ENCODE data around the gene ATP8A2. TPM values are rescaled to one million over a fixed set of nuclear protein-coding genes. Genes with fewer than 3 reads are reported as not detected.
"Not testable (repeated sequence)": the region's sequence is repeated elsewhere in the genome, so short reads cannot be mapped to it uniquely, and the experiment has no call there.

ATP8A2 gene
- total and polyA plus RNA-seq, 2 of the 8 experiments (the other 6 are each of a cell fraction or from before 2014, with no cell fraction given): 2.4 to 8.3 TPM

DNA sequence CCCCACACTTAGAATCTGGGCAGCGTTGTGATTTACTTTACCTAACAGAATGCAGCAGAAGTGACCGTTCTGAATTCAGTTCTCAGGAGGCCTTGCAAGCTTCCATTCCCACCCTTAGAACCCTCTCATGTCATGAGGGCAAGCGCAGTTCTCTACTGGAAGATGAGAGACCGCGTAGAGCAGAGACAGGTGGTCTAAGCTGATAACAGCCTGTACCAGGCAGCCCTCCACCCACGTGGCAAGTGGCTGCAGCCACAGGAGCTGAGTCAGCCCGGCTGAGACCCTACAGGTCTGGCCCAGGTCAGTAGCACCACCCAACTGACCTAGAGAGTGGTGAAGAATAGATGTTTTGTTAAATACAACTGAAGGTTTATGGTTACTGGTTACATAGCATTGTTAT lies 694.7 kb downstream of the ATP8A2 start:
- not testable (repeated sequence) for H4K8ac ChIP-seq (ENCODE audit: extremely low read depth, insufficient read depth, low read length); H2BK20ac ChIP-seq (ENCODE audit: low read length); H2BK15ac ChIP-seq (ENCODE audit: low read length); H3K14ac ChIP-seq (ENCODE audit: insufficient read length); H3K23me2 ChIP-seq (ENCODE audit: low read depth, low read length); H3K4me3 ChIP-seq (ENCODE audit: extremely low read depth in 1 of 4, insufficient read depth in 2 of 4, low read depth in 3 of 4, low read length in 4 of 4); H2AK5ac ChIP-seq (ENCODE audit: low read depth, low read length); H3K4me2 ChIP-seq (ENCODE audit: insufficient read depth in 1 of 2, low read depth in 2 of 2, low read length in 2 of 2); H2AFZ ChIP-seq (ENCODE audit: low read length); H4K91ac ChIP-seq (replicated peaks; ENCODE audit: insufficient read length, low read length); H3K79me1 ChIP-seq (ENCODE audit: low read depth, low read length); H3K27ac ChIP-seq (ENCODE audit: low read depth, low read length); H2BK120ac ChIP-seq (replicated peaks; ENCODE audit: low read depth, low read length); H3K4me1 ChIP-seq (replicated peaks in 1 of 4; ENCODE audit: control insufficient read depth in 3 of 4, insufficient read depth in 4 of 4, low read length in 3 of 4); H3K9me3 ChIP-seq (ENCODE audit: insufficient read depth in 2 of 2, low read depth in 1 of 2, low read length in 1 of 2); H2BK12ac ChIP-seq (ENCODE audit: low read depth, low read length); H2BK5ac ChIP-seq (ENCODE audit: low read depth, low read length); H3K23ac ChIP-seq (ENCODE audit: insufficient read length); H4K20me1 ChIP-seq (replicated peaks in 1 of 2; ENCODE audit: control insufficient read depth in 1 of 2, insufficient read depth in 2 of 2, low read length in 2 of 2); H3K79me2 ChIP-seq (ENCODE audit: control insufficient read depth in 1 of 2, insufficient read depth in 2 of 2, low read length in 2 of 2); FAIRE-seq; H3K9ac ChIP-seq (replicated peaks in 1 of 4; ENCODE audit: extremely low read depth in 1 of 4, low read depth in 3 of 4, low read length in 3 of 4); H3K56ac ChIP-seq (replicated peaks; ENCODE audit: insufficient read length, low read depth, low read length); DNase-seq (ENCODE audit: low read depth in 1 of 2, low spot score in 2 of 2); H3K4ac ChIP-seq (replicated peaks; ENCODE audit: insufficient read length, low read depth, low read length); H3K36me3 ChIP-seq (ENCODE audit: control insufficient read depth in 2 of 4, insufficient read depth in 4 of 4, low read length in 3 of 4); H3K18ac ChIP-seq (ENCODE audit: extremely low read depth, low read length); H4K5ac ChIP-seq (ENCODE audit: insufficient read length, low read depth, low read length); H3K27me3 ChIP-seq (replicated peaks in 1 of 4; ENCODE audit: control insufficient read depth in 3 of 4, extremely low read depth in 1 of 4, insufficient read depth in 3 of 4, low read length in 3 of 4)
- POLR2A ChIA-PET (ENCODE audit: partially characterized antibody): interaction anchor here (1.4 kb wide), 1 partner anchor 14 kb away, joined by 3 read pairs; the partner anchor contains the start of gene SHISA2
- CTCF ChIA-PET (ENCODE audit: partially characterized antibody): interaction anchor here (1.5 to 11.4 kb wide), 4 partner anchors 29 to 492 kb away, joined by 4 to 76 read pairs (median 17); no protein-coding TSS in a partner anchor
- 94% methylated on average over 7 of the region's 7 CpGs; no CpG with 5 or more reads in 1 of the 2 experiments for WGBS, 2 experiments (ENCODE audit: extremely low coverage in 1 of 2, insufficient coverage in 1 of 2, insufficient read length in 1 of 2, insufficient replicate concordance in 2 of 2, low coverage in 1 of 2, low lambda C conversion rate in 2 of 2, missing lambda C conversion rate in 1 of 2)

All from H1 (cell line).